NB4 (cell line): ENCODE results near the gene PPP2R5C.

Experiments
- MAX ChIP-seq: IDR thresholded peaks from 2 replicates; pipeline ENCODE4 v1.6.1; 2011; ENCODE audit warnings: low read depth, low read length
- TF ChIP-seq, protein P1 (sequence below): IDR thresholded peaks from one replicate; pipeline ENCODE4 v1.5.1; 2012; ENCODE audit warnings: low read depth, low read length

GRCh38 chr14:101824339-101824727, 62.8 kb downstream of the PPP2R5C start:
- TF ChIP-seq, protein P1, sequence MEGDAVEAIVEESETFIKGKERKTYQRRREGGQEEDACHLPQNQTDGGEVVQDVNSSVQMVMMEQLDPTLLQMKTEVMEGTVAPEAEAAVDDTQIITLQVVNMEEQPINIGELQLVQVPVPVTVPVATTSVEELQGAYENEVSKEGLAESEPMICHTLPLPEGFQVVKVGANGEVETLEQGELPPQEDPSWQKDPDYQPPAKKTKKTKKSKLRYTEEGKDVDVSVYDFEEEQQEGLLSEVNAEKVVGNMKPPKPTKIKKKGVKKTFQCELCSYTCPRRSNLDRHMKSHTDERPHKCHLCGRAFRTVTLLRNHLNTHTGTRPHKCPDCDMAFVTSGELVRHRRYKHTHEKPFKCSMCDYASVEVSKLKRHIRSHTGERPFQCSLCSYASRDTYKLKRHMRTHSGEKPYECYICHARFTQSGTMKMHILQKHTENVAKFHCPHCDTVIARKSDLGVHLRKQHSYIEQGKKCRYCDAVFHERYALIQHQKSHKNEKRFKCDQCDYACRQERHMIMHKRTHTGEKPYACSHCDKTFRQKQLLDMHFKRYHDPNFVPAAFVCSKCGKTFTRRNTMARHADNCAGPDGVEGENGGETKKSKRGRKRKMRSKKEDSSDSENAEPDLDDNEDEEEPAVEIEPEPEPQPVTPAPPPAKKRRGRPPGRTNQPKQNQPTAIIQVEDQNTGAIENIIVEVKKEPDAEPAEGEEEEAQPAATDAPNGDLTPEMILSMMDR = no peak
- no peak for TF ChIP-seq MAX
